ENCODE results near the gene HEXIM1. TPM values are rescaled to one million over a fixed set of nuclear protein-coding genes. Genes with fewer than 3 reads are reported as not detected.
A peak's percentile ranks its signal among the peaks of the same experiment; 100 is the strongest.

HEXIM1 gene
- total RNA-seq = 17.9 and 20.0 TPM in 2 replicates

GRCh38 chr17:45148183-45149036 lies at the start of gene HEXIM1:
HEXIM1 (plus strand) TSS chr17:45148475; CDS start chr17:45149191, 716 bp downstream.
- Histone ChIP-seq H3K4me3 (ENCODE audit: low read depth, low read length) (peak within 1 kb of the TSS; percentile 81), H3K27me3 (ENCODE audit: control insufficient read depth, insufficient read depth, low read length) (no peaks in the 10 kb centered on the region), H3K36me3 (ENCODE audit: control insufficient read depth, insufficient read depth, low read length) (no peaks in the 10 kb centered on the region)
- DNase-seq (ENCODE audit: low read depth) = peak; percentile 88
- TF ChIP-seq CTCF (IDR thresholded peaks at IDR 0.05; ENCODE audit: insufficient read depth, low read length, poor library complexity, severe bottlenecking) = no peak

DNA sequence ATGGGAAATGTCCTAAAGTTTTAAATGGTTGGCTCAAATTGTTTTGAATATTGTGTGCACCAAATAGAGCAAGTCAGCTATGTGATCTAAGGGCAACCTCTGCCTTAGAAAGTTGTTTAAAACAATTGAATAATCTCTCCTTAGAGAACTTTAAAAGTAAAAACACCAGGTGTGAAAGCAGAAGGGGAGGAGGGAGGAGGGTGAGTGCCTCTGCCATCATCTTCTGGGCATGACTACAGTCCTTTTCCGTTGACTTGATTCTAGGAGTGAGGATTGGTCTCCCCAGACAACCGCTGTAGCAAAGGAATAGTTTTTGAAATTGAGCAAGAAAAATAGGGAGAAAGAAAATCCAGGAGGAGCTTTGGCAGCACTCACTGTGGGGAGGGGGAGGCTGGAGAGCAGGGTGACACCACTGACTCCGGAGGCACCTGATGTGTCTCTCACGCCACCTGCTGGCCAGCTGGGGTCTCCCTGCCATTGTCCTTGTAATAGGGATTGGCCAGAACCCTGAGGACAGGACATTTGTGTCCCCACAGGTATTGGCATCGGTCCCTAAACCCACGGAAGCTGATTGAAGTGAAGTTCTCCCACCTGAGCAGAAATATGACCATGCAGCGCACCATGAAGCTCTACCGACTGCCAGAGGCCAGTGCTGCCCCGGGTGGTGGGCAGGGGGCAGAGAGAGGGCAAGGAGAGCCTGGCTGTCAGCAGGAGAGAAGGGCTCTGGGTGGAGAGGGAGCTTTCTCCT lies 49.2 kb upstream of the HEXIM1 start:
- Histone ChIP-seq H3K27me3 (ENCODE audit: control insufficient read depth, insufficient read depth, low read length) (no peaks in the 10 kb centered on the region), H3K36me3 (ENCODE audit: control insufficient read depth, insufficient read depth, low read length) (peaks cover 11% of the 10 kb centered on the region), H3K4me3 (ENCODE audit: low read depth, low read length) (no peak overlapping the region)
- no peak for DNase-seq (ENCODE audit: low read depth)
- peak; percentile 96 for TF ChIP-seq CTCF (IDR thresholded peaks at IDR 0.05; ENCODE audit: insufficient read depth, low read length, poor library complexity, severe bottlenecking)

DNA sequence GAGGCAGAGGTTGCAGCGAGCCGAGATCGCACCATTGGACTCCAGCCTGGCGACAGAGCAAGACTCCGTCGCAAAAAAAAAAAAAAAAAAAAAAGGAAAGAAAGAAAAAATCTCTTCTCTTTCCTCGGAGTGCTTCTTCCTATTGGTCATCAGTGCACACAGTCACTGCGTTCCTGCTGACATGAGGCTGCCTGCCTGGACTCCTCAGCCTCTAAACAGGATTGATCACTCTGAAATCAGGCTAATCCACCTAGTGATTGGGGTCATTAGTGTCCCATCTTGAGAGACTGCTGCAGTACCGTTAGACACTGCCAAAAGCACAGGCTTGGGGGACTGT lies 46.8 kb upstream of the HEXIM1 start:
- no peaks in the 10 kb centered on the region for H3K27me3 ChIP-seq (ENCODE audit: control insufficient read depth, insufficient read depth, low read length)
- H3K36me3 ChIP-seq (ENCODE audit: control insufficient read depth, insufficient read depth, low read length) = peaks cover 15% of the 10 kb centered on the region
- TF ChIP-seq CTCF (IDR thresholded peaks at IDR 0.05; ENCODE audit: insufficient read depth, low read length, poor library complexity, severe bottlenecking) = no peak
- no peak overlapping the region for H3K4me3 ChIP-seq (ENCODE audit: low read depth, low read length)
- DNase-seq (ENCODE audit: low read depth) = no peak

GRCh38 chr17:45101883-45102811 lies 46.1 kb upstream of the HEXIM1 start:
- Histone ChIP-seq H3K36me3 (ENCODE audit: control insufficient read depth, insufficient read depth, low read length) (peaks cover 14% of the 10 kb centered on the region), H3K27me3 (ENCODE audit: control insufficient read depth, insufficient read depth, low read length) (no peaks in the 10 kb centered on the region), H3K4me3 (ENCODE audit: low read depth, low read length) (no peak overlapping the region)
- DNase-seq (ENCODE audit: low read depth) = no peak
- no peak for TF ChIP-seq CTCF (IDR thresholded peaks at IDR 0.05; ENCODE audit: insufficient read depth, low read length, poor library complexity, severe bottlenecking)

DNA sequence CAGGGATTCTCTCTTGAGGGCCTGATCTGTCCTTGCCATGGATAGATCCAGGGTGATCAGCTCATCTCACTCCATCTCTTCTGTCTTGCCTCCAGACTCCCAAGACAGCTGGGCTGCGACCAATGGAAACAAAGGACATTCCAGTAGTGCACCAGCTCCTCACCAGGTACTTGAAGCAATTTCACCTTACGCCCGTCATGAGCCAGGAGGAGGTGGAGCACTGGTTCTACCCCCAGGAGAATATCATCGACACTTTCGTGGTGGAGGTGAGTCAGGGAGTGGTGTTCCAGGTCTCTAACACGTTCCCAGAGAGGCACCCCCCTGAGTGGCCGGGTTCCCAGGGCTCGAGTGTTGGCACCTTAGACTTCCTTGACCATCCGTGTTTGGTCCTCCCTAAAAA lies 45.4 kb upstream of the HEXIM1 start:
- peaks cover 11% of the 10 kb centered on the region for H3K36me3 ChIP-seq (ENCODE audit: control insufficient read depth, insufficient read depth, low read length)
- no peak overlapping the region for H3K4me3 ChIP-seq (ENCODE audit: low read depth, low read length)
- no peak for DNase-seq (ENCODE audit: low read depth)
- no peaks in the 10 kb centered on the region for H3K27me3 ChIP-seq (ENCODE audit: control insufficient read depth, insufficient read depth, low read length)
- TF ChIP-seq CTCF (IDR thresholded peaks at IDR 0.05; ENCODE audit: insufficient read depth, low read length, poor library complexity, severe bottlenecking) = no peak
